Right lobe of liver (tissue), 6 donors: Measurements from ENCODE around the gene FYCO1. TPM values are rescaled to one million over a fixed set of nuclear protein-coding genes. Genes with fewer than 3 reads are reported as not detected.

Experiments used
- ATAC-seq, 4 donors: fragments of 200-7000 bp; cut with Tn5 transposase; one replicate each; pipeline ENCODE4 v1.9.1; 2020; ENCODE audit warnings: mild to moderate bottlenecking in 4 of 4, moderate library complexity in 4 of 4
- DNase-seq, 3 donors: peaks; one replicate each; pipeline ENCODE4 v3.0.0-alpha.2; 2020
- H3K27ac ChIP-seq, 3 donors: fragments of 200-600 bp; one replicate each; pipeline ENCODE4 v1.8.0; 2022
- H3K27me3 ChIP-seq, 2 donors: fragments of 200-600 bp; one replicate each; pipeline ENCODE4 v1.8.0; 2022
- H3K36me3 ChIP-seq, 4 donors: fragments of 200-600 bp; sonication (generic) in 1 of 4; one replicate each; pipeline versions ENCODE4 v1.5.1 to v1.8.0; 2017 to 2022; ENCODE audit warnings: control low read depth in 1 of 4
- H3K4me1 ChIP-seq, 4 donors: fragments of 200-600 bp; sonication (generic) in 1 of 4; one replicate each; pipeline versions ENCODE4 v1.5.1 to v1.8.0; 2017 to 2022; ENCODE audit warnings: control low read depth in 1 of 4
- H3K4me3 ChIP-seq, 3 donors: fragments of 200-600 bp; one replicate each; pipeline ENCODE4 v1.8.0; 2022
- H3K9me3 ChIP-seq, 4 donors: fragments of 200-600 bp; sonication (generic) in 1 of 4; one replicate each; pipeline versions ENCODE4 v1.5.1 to v1.8.0; 2017 to 2022; ENCODE audit warnings: control low read depth in 1 of 4
- POLR2A ChIP-seq: fragments of 450-650 bp; IDR thresholded peaks from one replicate; pipeline ENCODE4 v1.6.1; 2017; ENCODE audit warnings: antibody characterized with exemption, mild to moderate bottlenecking
- WGBS: methylation state at CpG from one replicate; pipeline ENCODE4 v1.1.6; 2018; ENCODE audit warnings: low coverage, low lambda C conversion rate; ENCODE audit not compliant: insufficient coverage; ENCODE audit errors: missing lambda C conversion rate; 5-methylcytosine and 5-hydroxymethylcytosine counted together
- intact Hi-C, 2 donors: fragments of 100-400 bp; cut with DNase I; formaldehyde crosslinking; loops; one replicate each; pipeline versions ENCODE4 v1.11.2 to v1.14.1; 2022
- total RNA-seq, 6 experiments: library from RNA; depleted of rRNA in 2 of 6; stranded (reverse); fragments of >200 nt in 2 of 6; fragmentation: NEBNext Ultra II Directional in 3 of 6; extraction: Animal tissue kit (Norgen Biotek cat#: 25700) in 3 of 6; gene quantifications; one replicate each; pipeline versions ENCODE4 v1.1.0 to v1.2.4, GENCODE V29; 2016 to 2023
- TF ChIP-seq, protein P1 (sequence below), 4 donors: fragments of 200-600 bp in 3 of 4; fragments of 450-650 bp in 1 of 4; IDR thresholded peaks; one replicate each; pipeline versions ENCODE4 v1.5.1 to v1.8.0; 2016 to 2022; ENCODE audit warnings: antibody characterized with exemption in 4 of 4, mild to moderate bottlenecking in 2 of 4
- donor health status: DM: no; HTN: yes; CAD: no.
- donor health status: DM: no; HTN: no; CAD: no.
- donor health status: DM: no; HTN: no; CAD: no.
- donor health status: DM: no; HTN: yes; CAD: no.
- donor health status: DM: no; HTN: yes; CAD: no.

The FYCO1 gene
- total RNA-seq, 6 experiments from 2014 or later, result 16.0 to 22.0 (median 21.0) TPM

DNA sequence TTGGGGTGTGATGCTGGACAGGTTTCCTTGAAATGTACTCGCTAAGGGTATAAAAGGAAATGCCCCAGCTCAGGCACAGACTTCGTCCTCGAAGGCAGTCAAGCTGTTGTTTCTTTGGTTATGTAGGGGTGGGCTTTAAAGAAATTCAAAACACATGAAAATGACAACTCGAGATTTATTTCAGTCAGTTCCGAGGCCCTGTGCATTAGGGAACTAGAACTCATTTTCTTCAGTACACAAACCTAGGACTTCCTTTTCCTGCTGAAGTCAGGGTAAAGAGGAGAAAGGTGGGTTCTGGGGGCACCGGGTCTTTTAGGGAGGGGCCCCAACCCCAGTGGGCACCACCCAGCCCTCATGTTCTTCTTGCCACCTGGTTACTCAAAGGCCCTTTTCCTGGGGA is 101.6 kb downstream of the FYCO1 start:
- no peaks in the 10 kb centered on the region for H3K36me3 ChIP-seq
- no peaks in the 10 kb centered on the region for H3K27me3 ChIP-seq
- no peaks in the 10 kb centered on the region for H3K4me1 ChIP-seq
- H3K9me3 ChIP-seq, result no peaks in the 10 kb centered on the region
- no peak for TF ChIP-seq POLR2A
- TF ChIP-seq, protein P1, sequence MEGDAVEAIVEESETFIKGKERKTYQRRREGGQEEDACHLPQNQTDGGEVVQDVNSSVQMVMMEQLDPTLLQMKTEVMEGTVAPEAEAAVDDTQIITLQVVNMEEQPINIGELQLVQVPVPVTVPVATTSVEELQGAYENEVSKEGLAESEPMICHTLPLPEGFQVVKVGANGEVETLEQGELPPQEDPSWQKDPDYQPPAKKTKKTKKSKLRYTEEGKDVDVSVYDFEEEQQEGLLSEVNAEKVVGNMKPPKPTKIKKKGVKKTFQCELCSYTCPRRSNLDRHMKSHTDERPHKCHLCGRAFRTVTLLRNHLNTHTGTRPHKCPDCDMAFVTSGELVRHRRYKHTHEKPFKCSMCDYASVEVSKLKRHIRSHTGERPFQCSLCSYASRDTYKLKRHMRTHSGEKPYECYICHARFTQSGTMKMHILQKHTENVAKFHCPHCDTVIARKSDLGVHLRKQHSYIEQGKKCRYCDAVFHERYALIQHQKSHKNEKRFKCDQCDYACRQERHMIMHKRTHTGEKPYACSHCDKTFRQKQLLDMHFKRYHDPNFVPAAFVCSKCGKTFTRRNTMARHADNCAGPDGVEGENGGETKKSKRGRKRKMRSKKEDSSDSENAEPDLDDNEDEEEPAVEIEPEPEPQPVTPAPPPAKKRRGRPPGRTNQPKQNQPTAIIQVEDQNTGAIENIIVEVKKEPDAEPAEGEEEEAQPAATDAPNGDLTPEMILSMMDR (IDR thresholded peaks at IDR 0.05), result no peak
- 71% methylated on average over 1 of the region's 6 CpGs for WGBS
- no peak overlapping the region for H3K4me3 ChIP-seq
- no peak overlapping the region for H3K27ac ChIP-seq
- DNase-seq (no peak), ATAC-seq (no peak)
- intact Hi-C loops, result no loop called here

DNA sequence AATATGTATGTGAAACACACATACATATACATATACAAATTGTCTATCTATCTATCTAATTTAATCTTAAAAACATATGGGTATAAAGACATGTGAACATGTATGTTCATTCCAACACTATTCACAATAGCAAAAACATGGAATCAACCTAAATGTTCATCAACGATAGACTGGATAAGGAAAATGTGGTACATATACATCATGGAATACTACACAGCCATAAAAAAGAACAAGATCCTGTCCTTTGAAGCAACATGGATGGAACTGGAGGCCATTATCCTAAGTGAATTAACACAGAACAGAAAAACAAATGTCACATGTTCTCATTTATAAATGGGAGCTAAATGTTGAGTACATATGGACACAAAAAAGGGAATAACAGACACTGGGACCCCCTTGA is 103.5 kb downstream of the FYCO1 start:
- no peaks in the 10 kb centered on the region for H3K27me3 ChIP-seq
- no peaks in the 10 kb centered on the region for H3K36me3 ChIP-seq
- H3K4me1 ChIP-seq, result no peaks in the 10 kb centered on the region
- H3K27ac ChIP-seq, result no peak overlapping the region
- no peak for TF ChIP-seq POLR2A
- WGBS, result 93% methylated on average over 1 of the region's 1 CpG
- H3K9me3 ChIP-seq, result no peaks in the 10 kb centered on the region
- no peak overlapping the region for H3K4me3 ChIP-seq
- DNase-seq, result no peak
- ATAC-seq, result no peak
- intact Hi-C loops, result no loop called here

DNA sequence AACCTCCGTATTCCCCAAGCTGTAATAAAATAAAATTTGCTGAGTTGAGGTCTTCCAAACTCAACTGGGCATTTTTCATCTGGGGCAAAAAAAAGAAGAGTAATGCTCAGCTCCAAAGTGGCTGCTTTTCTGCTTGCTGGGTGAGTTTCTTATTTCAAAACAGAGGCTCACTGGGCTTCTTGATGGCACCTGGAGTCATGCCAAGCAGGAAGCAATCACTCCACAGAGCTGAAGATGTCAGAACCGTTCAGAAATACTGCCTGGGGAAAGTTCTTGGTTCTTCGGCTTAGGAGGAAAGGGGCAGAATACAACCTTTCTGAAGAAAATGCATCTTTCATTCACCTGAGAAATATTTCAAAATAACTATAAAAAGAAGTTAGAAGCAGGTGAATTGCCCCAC is 105.2 kb downstream of the FYCO1 start:
- intact Hi-C loops, result no loop called here
- DNase-seq (no peak), ATAC-seq (no peak)
- 33% methylated on average over 3 of the region's 3 CpGs for WGBS
- no peak for TF ChIP-seq POLR2A
- TF ChIP-seq, protein P1 (IDR thresholded peaks at IDR 0.05), result no peak
- no peaks in the 10 kb centered on the region for H3K27me3 ChIP-seq
- H3K27ac ChIP-seq, result no peak overlapping the region
- no peaks in the 10 kb centered on the region for H3K36me3 ChIP-seq
- H3K4me3 ChIP-seq, result no peak overlapping the region
- H3K9me3 ChIP-seq, result no peaks in the 10 kb centered on the region
- no peaks in the 10 kb centered on the region for H3K4me1 ChIP-seq

DNA sequence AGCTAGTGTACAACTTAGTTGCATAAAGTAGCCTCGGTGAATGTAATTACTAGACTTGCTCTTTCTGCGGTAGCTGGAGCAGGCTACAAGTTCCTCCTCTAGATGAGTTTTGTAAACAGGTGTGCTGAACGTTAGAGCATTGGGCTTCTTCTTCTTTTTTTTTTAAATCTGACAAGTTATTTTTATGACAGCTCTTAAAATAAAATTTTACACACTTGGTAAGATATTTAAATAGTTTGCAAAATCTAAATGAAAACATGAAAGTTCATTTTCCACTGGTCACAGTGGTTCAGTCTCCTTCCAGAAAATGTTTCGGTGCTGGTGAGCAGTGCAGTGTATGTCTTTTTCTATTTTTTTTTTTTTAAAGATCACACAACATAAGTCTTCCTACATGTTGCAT is 106.3 kb downstream of the FYCO1 start:
- intact Hi-C loops, result no loop called here
- no peak for TF ChIP-seq POLR2A
- TF ChIP-seq, protein P1 (IDR thresholded peaks at IDR 0.05), result no peak
- Histone ChIP-seq H3K9me3 (no peaks in the 10 kb centered on the region), H3K4me1 (no peaks in the 10 kb centered on the region), H3K27ac (no peak overlapping the region), H3K4me3 (no peak overlapping the region), H3K27me3 (no peaks in the 10 kb centered on the region), H3K36me3 (no peaks in the 10 kb centered on the region)
- 80% methylated on average over 4 of the region's 4 CpGs for WGBS
- DNase-seq, result no peak
- ATAC-seq, result no peak

DNA sequence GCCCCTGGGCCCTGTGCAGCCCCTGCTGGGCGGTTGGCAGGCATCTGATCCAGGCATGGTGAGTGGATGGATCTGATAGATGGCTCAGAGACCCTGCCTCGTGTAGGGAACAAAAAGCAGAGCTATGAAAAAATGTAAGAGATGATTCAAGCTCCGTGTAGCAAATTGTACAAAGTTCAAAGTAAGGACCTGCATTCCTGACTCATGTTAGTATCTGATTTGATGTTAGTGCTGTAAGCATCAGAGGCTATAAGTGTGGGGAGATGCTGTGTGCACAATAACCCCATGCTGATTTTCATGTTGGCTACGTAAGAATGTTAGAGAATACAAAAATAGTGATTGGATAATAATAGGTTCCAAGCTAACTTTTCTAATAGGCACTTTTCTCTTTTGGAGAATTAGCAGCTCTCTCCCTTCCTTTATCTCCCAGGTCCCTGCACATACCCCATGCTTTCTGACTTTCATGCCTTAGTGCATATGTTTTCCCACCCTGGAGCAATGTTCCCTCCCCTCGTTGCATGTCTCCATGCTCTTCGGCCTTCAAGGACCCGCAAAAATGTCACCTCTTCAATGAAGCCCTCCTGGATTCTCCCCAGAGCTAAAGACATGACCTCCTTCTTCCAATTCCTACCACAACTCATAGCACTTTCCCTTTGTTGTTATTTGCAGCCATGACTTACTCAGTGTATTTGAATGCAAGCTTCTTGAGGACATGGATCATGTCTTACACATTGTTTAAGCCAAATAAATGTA is 107.7 kb downstream of the FYCO1 start:
- ATAC-seq, result no peak
- TF ChIP-seq, protein P1 (IDR thresholded peaks at IDR 0.05), result no peak
- Histone ChIP-seq H3K36me3 (no peaks in the 10 kb centered on the region), H3K9me3 (no peaks in the 10 kb centered on the region), H3K4me3 (no peak overlapping the region), H3K4me1 (no peaks in the 10 kb centered on the region), H3K27me3 (no peaks in the 10 kb centered on the region), H3K27ac (no peak overlapping the region)
- no peak for DNase-seq
- intact Hi-C loops, result no loop called here
- 65% methylated on average over 7 of the region's 7 CpGs for WGBS
